NCI-H2107 treated with DMSO at 0.1 percent for 48 hours (cell line): ENCODE results near the gene GOPC.

Experiments
- DNase-seq: peaks from one replicate; lab custom pipeline; 2025; ENCODE audit not compliant: unreplicated experiment; lab: John Stamatoyannopoulos, UW

GOPC gene

GRCh38 chr6:117550078-117550600 lies 52.2 kb downstream of the GOPC start:
- DNase-seq = no peak

DNA sequence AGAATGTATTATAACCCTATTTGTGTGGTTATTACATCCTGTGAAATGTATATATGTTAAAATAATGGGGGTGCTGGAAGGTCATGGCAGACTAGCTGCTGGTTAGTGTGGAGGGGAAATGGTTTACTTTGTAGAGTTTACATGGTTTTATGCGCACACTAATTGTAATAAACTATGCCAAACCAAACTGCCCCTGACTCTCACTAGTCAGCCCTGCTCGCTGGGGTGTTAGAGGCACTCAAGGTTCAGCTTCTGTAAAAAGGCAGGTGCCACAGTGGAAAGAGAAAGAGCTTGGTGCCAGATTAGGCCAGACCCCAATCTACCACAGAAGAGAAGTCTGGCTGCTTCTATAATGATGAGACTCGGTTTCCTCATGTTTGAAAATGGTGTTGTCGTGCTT lies 52.7 kb downstream of the GOPC start:
- DNase-seq = no peak

- DNase-seq = no peak
Measured at GRCh38 chr6:117548797-117549301, 53.5 kb downstream of the GOPC start.

- DNase-seq = no peak
Measured at GRCh38 chr6:117547688-117548621, 54.4 kb downstream of the GOPC start.

DNA sequence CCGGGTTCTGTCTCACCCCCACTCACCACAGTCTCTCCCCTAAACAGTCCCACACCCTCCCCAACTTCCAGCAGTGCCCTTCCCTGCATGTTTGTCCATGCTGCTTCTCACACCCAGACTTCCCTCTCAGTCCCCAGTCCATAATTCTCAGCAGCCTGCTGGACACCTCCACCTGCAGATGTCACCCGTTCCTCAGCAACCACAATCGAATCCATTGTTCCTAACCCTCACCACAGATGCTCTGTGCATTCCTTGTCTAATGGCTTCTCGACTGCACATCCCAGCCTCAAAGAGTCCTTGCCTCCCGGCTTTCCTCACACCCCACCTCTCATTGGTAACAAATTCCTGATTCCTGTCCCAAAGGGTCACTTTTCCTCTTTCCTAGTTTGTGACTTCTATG lies 55.6 kb downstream of the GOPC start:
- no peak for DNase-seq

GRCh38 chr6:117545161-117545595 lies 57.1 kb downstream of the GOPC start:
- DNase-seq = no peak

- no peak for DNase-seq
Measured at GRCh38 chr6:117544716-117545115, 57.6 kb downstream of the GOPC start.

DNA sequence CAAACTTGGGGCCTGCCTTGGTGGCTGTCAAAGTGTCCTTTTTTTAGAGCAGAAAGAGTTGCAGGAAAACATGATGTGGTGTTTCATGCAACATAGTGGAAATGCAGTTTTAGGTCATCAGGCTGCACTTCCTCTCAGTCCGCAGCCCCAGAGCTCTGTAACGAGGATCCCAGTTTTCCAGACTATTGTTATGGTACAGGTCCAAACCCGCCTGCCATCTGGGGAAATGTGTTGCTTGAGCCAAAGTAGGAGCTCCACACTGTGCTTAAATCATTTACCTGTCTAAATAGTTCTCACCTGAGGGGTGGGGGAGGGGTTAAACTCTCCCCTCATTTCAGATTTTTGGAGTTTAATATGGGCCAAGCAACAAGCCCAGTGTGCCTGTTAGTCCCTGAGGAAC lies 59.8 kb downstream of the GOPC start:
- no peak for DNase-seq

DNA sequence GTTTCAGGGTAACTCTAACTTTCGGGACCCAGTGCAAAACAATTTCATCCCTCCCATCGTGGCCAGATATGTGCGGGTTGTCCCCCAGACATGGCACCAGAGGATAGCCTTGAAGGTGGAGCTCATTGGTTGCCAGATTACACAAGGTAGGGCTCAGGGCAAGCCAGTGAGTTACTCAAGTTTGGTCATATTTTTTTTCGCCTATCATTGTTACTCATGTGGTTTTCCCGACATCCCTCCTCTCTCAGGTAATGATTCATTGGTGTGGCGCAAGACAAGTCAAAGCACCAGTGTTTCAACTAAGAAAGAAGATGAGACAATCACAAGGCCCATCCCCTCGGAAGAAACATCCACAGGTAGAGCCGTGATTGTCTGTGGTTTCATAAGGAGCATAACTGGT lies 61.6 kb downstream of the GOPC start:
- DNase-seq = no peak

- no peak for DNase-seq
Measured at GRCh38 chr6:117538615-117539014, 63.7 kb downstream of the GOPC start.

GRCh38 chr6:117536317-117536716 lies 66.0 kb downstream of the GOPC start:
- DNase-seq = no peak

GRCh38 chr6:117534974-117535373 lies 67.3 kb downstream of the GOPC start:
- no peak for DNase-seq

DNA sequence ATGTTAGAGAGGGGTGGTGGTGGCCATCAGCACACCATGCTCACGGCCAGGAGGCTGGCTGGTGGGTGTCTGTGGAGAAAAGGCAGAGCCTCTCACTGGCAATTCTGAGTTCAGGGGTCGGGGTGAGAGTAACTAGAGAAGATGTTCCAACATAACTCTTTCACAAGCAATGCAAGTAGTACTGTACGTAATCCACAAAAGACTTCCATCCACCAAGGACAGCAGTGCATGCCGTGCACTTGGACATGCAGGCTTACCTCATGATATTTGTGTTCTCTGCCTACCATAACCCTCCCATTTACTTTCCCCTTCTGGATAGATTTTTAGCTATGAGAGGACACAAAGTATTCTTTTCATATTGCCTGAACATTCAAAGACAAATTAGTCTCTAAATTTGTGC lies 68.5 kb downstream of the GOPC start:
- no peak for DNase-seq

GRCh38 chr6:117531809-117532725 lies 70.2 kb downstream of the GOPC start:
- DNase-seq = no peak

GRCh38 chr6:117531346-117531745 lies 71.0 kb downstream of the GOPC start:
- no peak for DNase-seq

- no peak for DNase-seq
Measured at GRCh38 chr6:117530467-117531242, 71.7 kb downstream of the GOPC start.

GRCh38 chr6:117525607-117526006 lies 76.7 kb downstream of the GOPC start:
- no peak for DNase-seq

DNA sequence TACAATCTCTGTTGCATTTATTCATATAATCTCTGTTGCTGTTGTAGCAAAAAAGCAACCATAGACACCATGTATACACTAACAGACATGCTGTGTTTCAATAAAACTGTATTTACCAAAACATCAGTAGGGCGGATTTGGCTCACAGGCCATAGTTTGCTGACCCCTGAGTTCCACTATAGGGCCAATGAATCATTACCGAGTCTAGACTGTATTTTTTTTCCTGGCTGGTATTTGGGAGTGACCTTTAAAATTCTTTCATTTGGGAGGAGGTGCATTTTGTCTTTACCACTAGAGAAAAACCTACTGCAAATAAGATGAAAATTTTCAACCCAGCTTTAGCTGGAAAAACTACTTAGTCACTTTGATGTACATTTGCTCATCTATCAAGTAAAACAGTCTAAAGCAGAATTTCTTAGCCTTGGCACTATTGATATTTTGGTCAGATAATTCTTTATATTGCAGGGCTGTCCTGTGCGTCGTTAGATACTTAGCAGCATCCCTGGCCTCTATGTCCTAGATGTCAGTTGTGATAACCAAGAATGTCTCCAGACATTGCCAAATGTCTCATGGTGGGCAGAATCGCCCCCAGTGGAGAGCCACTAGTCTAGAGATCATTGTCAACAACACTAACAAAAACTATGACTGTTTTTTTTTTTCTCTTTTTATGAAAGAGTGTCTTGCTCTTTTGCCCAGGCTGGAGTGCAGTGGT lies 80.4 kb downstream of the GOPC start:
- DNase-seq = no peak

GRCh38 chr6:117520603-117521395 lies 81.5 kb downstream of the GOPC start:
- no peak for DNase-seq
